IMR-90 (cell line): ENCODE data around the gene CSNK2A1. TPM values are rescaled to one million over a fixed set of nuclear protein-coding genes. Genes with fewer than 3 reads are reported as not detected.

Experiments
- ATAC-seq: fragments of 200-7000 bp; cut with Tn5 transposase; 2 replicates; pipeline ENCODE4 v1.9.1; 2020; ENCODE audit warnings: low read depth, mild to moderate bottlenecking, moderate library complexity
- BruUV-seq: library from RNA; stranded (reverse); fragments of 400-500 nt; replicated peaks from 2 replicates; lab custom pipeline; 2021; lab: Mats Ljungman, UMichigan
- CTCF ChIA-PET: fragments of 300-600 bp; formaldehyde crosslinking; extraction: SDS; loops from one replicate; lab custom pipeline; 2021; ENCODE audit warnings: antibody characterized with exemption; lab: Yijun Ruan, JAX
- POLR2A ChIA-PET: fragments of 300-600 bp; sonication (Branson Sonifier 250); formaldehyde crosslinking; loops from one replicate; lab custom pipeline; 2022; ENCODE audit warnings: antibody characterized with exemption; ENCODE audit not compliant: unreplicated experiment; lab: Charles Lee
- DNase-seq: peaks from one replicate; pipeline ENCODE4 v3.0.0; 2013
- H2AFZ ChIP-seq: replicated peaks from 2 replicates; pipeline ENCODE3; 2013; ENCODE audit warnings: low read length, mild to moderate bottlenecking; ENCODE audit not compliant: poor library complexity
- H2AK5ac ChIP-seq: 2 replicates; pipeline ENCODE4 v1.6.1; 2013; ENCODE audit warnings: low read depth, low read length, inconsistent platforms
- H2AK9ac ChIP-seq: replicated peaks from 2 replicates; pipeline ENCODE3; 2013; ENCODE audit warnings: mild to moderate bottlenecking, low read depth, low read length, moderate library complexity; ENCODE audit not compliant: poor library complexity
- H2BK120ac ChIP-seq: 2 replicates; pipeline ENCODE4 v1.6.1; 2013; ENCODE audit warnings: low read depth, low read length, inconsistent platforms
- H2BK15ac ChIP-seq: 3 replicates; pipeline ENCODE4 v1.6.1; 2013; ENCODE audit warnings: low read depth, low read length, inconsistent platforms
- H2BK20ac ChIP-seq: 2 replicates; pipeline ENCODE4 v1.6.1; 2013; ENCODE audit warnings: low read depth, mild to moderate bottlenecking, inconsistent platforms, low read length, moderate library complexity
- H2BK5ac ChIP-seq: 2 replicates; pipeline ENCODE4 v1.6.1; 2013; ENCODE audit warnings: mild to moderate bottlenecking, low read depth, low read length, inconsistent platforms; ENCODE audit not compliant: poor library complexity, severe bottlenecking
- H3K14ac ChIP-seq: replicated peaks from 2 replicates; pipeline ENCODE4 v1.6.1; 2013; ENCODE audit warnings: low read depth, low read length, inconsistent platforms
- H3K18ac ChIP-seq: 2 replicates; pipeline ENCODE4 v1.6.1; 2013; ENCODE audit warnings: low read depth, low read length, control low read depth
- H3K23ac ChIP-seq: 2 replicates; pipeline ENCODE4 v1.6.1; 2013; ENCODE audit warnings: low read depth, low read length, inconsistent platforms
- H3K27ac ChIP-seq: 2 replicates; pipeline ENCODE4 v1.5.1; 2013; ENCODE audit warnings: mild to moderate bottlenecking, control low read depth, low read length; ENCODE audit not compliant: insufficient read depth
- H3K27me3 ChIP-seq: 2 replicates; pipeline ENCODE4 v1.6.1; 2013; ENCODE audit warnings: low read length; ENCODE audit not compliant: control insufficient read depth, insufficient read depth
- H3K36me3 ChIP-seq: 2 replicates; pipeline ENCODE4 v1.6.1; 2013; ENCODE audit warnings: low read length, mixed read lengths; ENCODE audit not compliant: control insufficient read depth, insufficient read depth
- H3K4ac ChIP-seq: 2 replicates; pipeline ENCODE4 v1.6.1; 2013; ENCODE audit warnings: low read depth, low read length, inconsistent platforms
- H3K4me1 ChIP-seq: 2 replicates; pipeline ENCODE4 v1.6.1; 2013; ENCODE audit warnings: low read length, mixed read lengths; ENCODE audit not compliant: control insufficient read depth, insufficient read depth
- H3K4me2 ChIP-seq: 2 replicates; pipeline ENCODE4 v1.6.1; 2013; ENCODE audit warnings: low read depth, mild to moderate bottlenecking, control low read depth, low read length, moderate library complexity
- H3K4me3 ChIP-seq: 2 replicates; pipeline ENCODE4 v1.5.1; 2013; ENCODE audit warnings: low read depth, mild to moderate bottlenecking, control low read depth, low read length, moderate library complexity; ENCODE audit not compliant: insufficient read depth
- H3K56ac ChIP-seq: 2 replicates; pipeline ENCODE4 v1.6.1; 2013; ENCODE audit warnings: low read length, inconsistent platforms; ENCODE audit not compliant: insufficient read depth; ENCODE audit errors: extremely low read depth
- H3K79me1 ChIP-seq, 2 experiments: 2 replicates each; pipeline ENCODE4 v1.6.1; 2013; ENCODE audit warnings: low read length in 2 of 2, inconsistent platforms in 1 of 2, low read depth in 1 of 2
- H3K9ac ChIP-seq: 2 replicates; pipeline ENCODE4 v1.6.1; 2013; ENCODE audit warnings: low read depth, low read length, control low read depth
- H3K9me1 ChIP-seq: 2 replicates; pipeline ENCODE4 v1.6.1; 2013; ENCODE audit warnings: low read length, inconsistent platforms; ENCODE audit not compliant: insufficient read depth
- H3K9me3 ChIP-seq: 2 replicates; pipeline ENCODE4 v1.6.1; 2013; ENCODE audit warnings: low read length; ENCODE audit not compliant: control insufficient read depth, insufficient read depth
- H4K20me1 ChIP-seq: 2 replicates; pipeline ENCODE4 v1.6.1; 2013; ENCODE audit warnings: low read length, inconsistent platforms; ENCODE audit not compliant: insufficient read depth
- H4K5ac ChIP-seq: 2 replicates; pipeline ENCODE4 v1.6.1; 2013; ENCODE audit warnings: mild to moderate bottlenecking, low read depth, low read length, control low read depth
- H4K8ac ChIP-seq, 2 experiments: 2 replicates each; pipeline ENCODE4 v1.6.1; 2013; ENCODE audit warnings: low read depth in 2 of 2, low read length in 2 of 2, control low read depth in 1 of 2, inconsistent platforms in 1 of 2
- H4K91ac ChIP-seq: 2 replicates; pipeline ENCODE4 v1.6.1; 2013; ENCODE audit warnings: low read depth, low read length, inconsistent platforms; ENCODE audit not compliant: insufficient read depth
- MAFK ChIP-seq: IDR thresholded peaks from 2 replicates; pipeline ENCODE4 v1.6.1; 2012; ENCODE audit warnings: low read depth, low read length, improper control_type of control experiment
- MXI1 ChIP-seq: IDR thresholded peaks from 2 replicates; pipeline ENCODE4 v1.6.1; 2012; ENCODE audit warnings: low read depth, mild to moderate bottlenecking, low read length, moderate library complexity, borderline replicate concordance
- NFE2L2 ChIP-seq: fragments of 150-350 bp; IDR thresholded peaks from 2 replicates; pipeline ENCODE4 v1.6.1; 2016; ENCODE audit warnings: low read depth, mild to moderate bottlenecking, low read length
- POLR2A ChIP-seq: IDR thresholded peaks from 2 replicates; pipeline ENCODE4 v1.6.1; 2012; ENCODE audit warnings: mild to moderate bottlenecking, low read depth, low read length
- WGBS, 2 experiments: methylation state at CpG; one replicate each; pipeline versions ENCODE4 v1.1.5 to v1.1.7; 2013; ENCODE audit warnings: missing lambda C conversion rate in 2 of 2; ENCODE audit not compliant: insufficient read length in 1 of 2; ENCODE audit errors: extremely low coverage in 2 of 2; 5-methylcytosine and 5-hydroxymethylcytosine counted together
- dilution Hi-C: fragments of 300-500 bp; cut with HindIII; formaldehyde crosslinking; loops from one replicate; pipeline ENCODE4 v1.14.3; 2018; ENCODE audit warnings: low sequenced_read_pairs; ENCODE audit not compliant: unreplicated experiment
- in situ Hi-C: fragments of 300-500 bp; cut with MboI; formaldehyde crosslinking; loops from 3 replicates; pipeline ENCODE4 v1.14.3; 2019; ENCODE audit warnings: low sequenced_read_pairs, inconsistent platforms, mixed read lengths
- intact Hi-C: fragments of 100-400 bp; cut with micrococcal nuclease; formaldehyde crosslinking; loops from 2 replicates; pipeline ENCODE4 v1.10.0; 2022
- polyA plus RNA-seq, 3 experiments: library from polyadenylated mRNA; depleted of rRNA; stranded (reverse); fragments of >200 nt; gene quantifications; 2 replicates each; pipeline ENCODE4 v1.2.3, GENCODE V29; 2012; ENCODE audit warnings: low replicate concordance in 1 of 3
- total RNA-seq: library from RNA; depleted of rRNA; stranded (reverse); fragments of >200 nt; gene quantifications from 2 replicates; pipeline ENCODE4 v1.2.3, GENCODE V29; 2012

The CSNK2A1 gene
- total and polyA plus RNA-seq, 2 of the 4 experiments (the other 2 are of a cell fraction) = 86.3 to 151 TPM

- no peak for TF ChIP-seq MXI1
Observed at GRCh38 chr20:445514-446336, 97.9 kb downstream of the CSNK2A1 start (continued).

- H2AK9ac ChIP-seq = peak overlapping the region; percentile 10
- WGBS, 2 experiments = 89% methylated on average over 8 of the region's 12 CpGs; no CpG with 5 or more reads in 1 of the 2 experiments
- no peak overlapping the region for H4K8ac ChIP-seq
- TF ChIP-seq NFE2L2 (peak; percentile 94), POLR2A (no peak), MAFK (peak; percentile 98)
- no peak overlapping the region for H2BK20ac ChIP-seq
- no peak overlapping the region for H2AFZ ChIP-seq
- H2BK120ac ChIP-seq = no peak overlapping the region
- H2BK5ac ChIP-seq = no peak overlapping the region
- dilution Hi-C loops = no loop called here
- intact Hi-C loops = loop anchor here (2.0 kb wide), 1 partner anchor 18 kb away; no protein-coding TSS in a partner anchor
- no peak overlapping the region for H3K14ac ChIP-seq
- peaks cover 23% of the 10 kb centered on the region for H3K9me1 ChIP-seq
- ChIA-PET POLR2A (no interaction called here), CTCF (no interaction called here)
- DNase-seq = peak; percentile 60
- H3K23ac ChIP-seq = no peak overlapping the region
- no peak overlapping the region for H4K5ac ChIP-seq
- no peak overlapping the region for H3K56ac ChIP-seq
- H3K9ac ChIP-seq = no peak overlapping the region
- H2BK15ac ChIP-seq = no peak overlapping the region
- peaks cover 48% of the 10 kb centered on the region for H4K20me1 ChIP-seq
- no peaks in the 10 kb centered on the region for H3K27me3 ChIP-seq
- peaks cover 26 to 73% of the 10 kb centered on the region in 2 experiments for H3K79me1 ChIP-seq
- H3K4me3 ChIP-seq = no peak overlapping the region
- H3K4ac ChIP-seq = no peak overlapping the region
- H3K18ac ChIP-seq = no peak overlapping the region
- peak overlapping the region; percentile 10; the same call in 1 of the 2 replicates for H3K27ac ChIP-seq
- in situ Hi-C loops = no loop called here
- no TSS peak for BruUV-seq
- no peak overlapping the region for H3K4me2 ChIP-seq
- peaks cover 5% of the 10 kb centered on the region for H3K4me1 ChIP-seq
- H3K9me3 ChIP-seq = no peaks in the 10 kb centered on the region
- peak; percentile 72 for ATAC-seq
- H3K36me3 ChIP-seq = peaks cover 43% of the 10 kb centered on the region
- H2AK5ac ChIP-seq = no peak overlapping the region
- H4K91ac ChIP-seq = no peak overlapping the region
Observed at GRCh38 chr20:444862-445426, 98.6 kb downstream of the CSNK2A1 start.
